A673 (cell line): ENCODE measurements around the gene UQCRC2. TPM values are rescaled to one million over a fixed set of nuclear protein-coding genes. Genes with fewer than 3 reads are reported as not detected.

Source experiments
- BruUV-seq: library from RNA; stranded (reverse); fragments of 400-500 nt; replicated peaks from 2 replicates; lab custom pipeline; 2021; lab: Mats Ljungman, UMichigan
- CTCF ChIA-PET: fragments of 300-600 bp; sonication (Branson Sonifier 250); formaldehyde crosslinking; loops from one replicate; lab custom pipeline; 2022; ENCODE audit warnings: antibody characterized with exemption; lab: Charles Lee
- POLR2A ChIA-PET: fragments of 300-600 bp; sonication (Branson Sonifier 250); formaldehyde crosslinking; loops from one replicate; lab custom pipeline; 2022; ENCODE audit warnings: antibody characterized with exemption; ENCODE audit not compliant: low non-redundant PET; lab: Charles Lee
- DNase-seq: peaks from one replicate; pipeline ENCODE4 v3.0.0-alpha.2; 2015; ENCODE audit warnings: low spot score
- H3K27ac ChIP-seq: fragments of 200-600 bp; sonication (generic); 2 replicates; pipeline ENCODE4 v1.5.1; 2016; ENCODE audit warnings: mixed run types, low read depth, mild to moderate bottlenecking, mixed read lengths, antibody characterized with exemption, low read length; ENCODE audit not compliant: poor library complexity, severe bottlenecking
- H3K27me3 ChIP-seq: fragments of 200-600 bp; sonication (generic); replicated peaks from 2 replicates; pipeline ENCODE4 v1.6.1; 2017; ENCODE audit warnings: mixed run types, low read depth, mild to moderate bottlenecking, mixed read lengths, antibody characterized with exemption, low read length; ENCODE audit not compliant: insufficient read depth, poor library complexity
- H3K36me3 ChIP-seq: fragments of 200-600 bp; sonication (generic); 2 replicates; pipeline ENCODE4 v1.6.1; 2016; ENCODE audit warnings: mixed run types, mild to moderate bottlenecking, mixed read lengths, antibody characterized with exemption, low read length; ENCODE audit not compliant: insufficient read depth, poor library complexity, severe bottlenecking
- H3K4me1 ChIP-seq: fragments of 200-600 bp; sonication (generic); 2 replicates; pipeline ENCODE4 v1.6.1; 2017; ENCODE audit warnings: mixed run types, mild to moderate bottlenecking, mixed read lengths, antibody characterized with exemption, low read length; ENCODE audit not compliant: insufficient read depth, poor library complexity, severe bottlenecking
- H3K4me3 ChIP-seq: fragments of 200-600 bp; sonication (generic); 2 replicates; pipeline ENCODE4 v1.5.1; 2016; ENCODE audit warnings: low read depth, mixed run types, mild to moderate bottlenecking, mixed read lengths, low read length; ENCODE audit not compliant: poor library complexity, severe bottlenecking
- H3K9me3 ChIP-seq: fragments of 200-600 bp; sonication (generic); 2 replicates; pipeline ENCODE4 v1.6.1; 2016; ENCODE audit warnings: mixed run types, low read depth, mild to moderate bottlenecking, mixed read lengths, antibody characterized with exemption, low read length; ENCODE audit not compliant: poor library complexity, severe bottlenecking
- CTCF ChIP-seq: fragments of 300-800, 200-600 bp; sonication (generic); conservative IDR thresholded peaks from 2 replicates; pipeline ENCODE4 v1.5.1; 2017; ENCODE audit warnings: low read depth, mild to moderate bottlenecking, antibody characterized with exemption, low read length, moderate library complexity, mixed read lengths
- EZH2 ChIP-seq: fragments of 200-600 bp; sonication (generic); IDR thresholded peaks from 2 replicates; pipeline ENCODE4 v1.6.1; 2017; ENCODE audit warnings: borderline replicate concordance, low read depth, mild to moderate bottlenecking, mixed read lengths, antibody characterized with exemption, low read length; ENCODE audit not compliant: poor library complexity, severe bottlenecking
- intact Hi-C: fragments of 100-400 bp; cut with micrococcal nuclease; formaldehyde crosslinking; loops from one replicate; pipeline ENCODE4 v1.10.0; 2022; ENCODE audit not compliant: unreplicated experiment
- total RNA-seq: library from RNA; stranded (reverse); gene quantifications from 2 replicates; pipeline ENCODE4 v1.2.3, GENCODE V29; 2021

UQCRC2 gene
- total RNA-seq, 1 experiment from 2014 or later = 311 TPM

- CTCF ChIA-PET = no interaction called here
- POLR2A ChIA-PET = no interaction called here
- BruUV-seq = no TSS peak
- intact Hi-C loops = no loop called here
- Histone ChIP-seq H3K36me3 (peaks cover 74% of the 10 kb centered on the region), H3K27me3 (no peaks in the 10 kb centered on the region), H3K4me3 (no peak overlapping the region), H3K9me3 (no peaks in the 10 kb centered on the region), H3K4me1 (peaks cover 5% of the 10 kb centered on the region), H3K27ac (no peak overlapping the region)
- no peak for DNase-seq
- no peak for TF ChIP-seq EZH2
- TF ChIP-seq CTCF = no peak
These were observed 5.9 kb downstream of the UQCRC2 start for GRCh38 chr16:21959050-21959449.

GRCh38 chr16:21962475-21962874 lies 9.3 kb downstream of the UQCRC2 start:
- H3K27ac ChIP-seq = no peak overlapping the region
- H3K4me3 ChIP-seq = no peak overlapping the region
- BruUV-seq = no TSS peak
- POLR2A ChIA-PET = no interaction called here
- no peak for DNase-seq
- CTCF ChIA-PET = no interaction called here
- no peaks in the 10 kb centered on the region for H3K27me3 ChIP-seq
- peaks cover 95% of the 10 kb centered on the region for H3K36me3 ChIP-seq
- H3K9me3 ChIP-seq = no peaks in the 10 kb centered on the region
- TF ChIP-seq EZH2 (no peak), CTCF (no peak)
- H3K4me1 ChIP-seq = no peaks in the 10 kb centered on the region
- intact Hi-C loops = no loop called here

- no peak for DNase-seq
- ChIA-PET CTCF (no interaction called here), POLR2A (no interaction called here)
- H3K4me1 ChIP-seq = no peaks in the 10 kb centered on the region
- peaks cover 95% of the 10 kb centered on the region for H3K36me3 ChIP-seq
- intact Hi-C loops = no loop called here
- H3K4me3 ChIP-seq = no peak overlapping the region
- H3K9me3 ChIP-seq = no peaks in the 10 kb centered on the region
- TF ChIP-seq EZH2 = no peak
- TF ChIP-seq CTCF = no peak
- no peaks in the 10 kb centered on the region for H3K27me3 ChIP-seq
- no TSS peak for BruUV-seq
- H3K27ac ChIP-seq = no peak overlapping the region
These were observed 10.7 kb downstream of the UQCRC2 start for GRCh38 chr16:21963887-21964286.
